Aortic smooth muscle cell (primary cell): Measurements from ENCODE around the gene SCUBE2. TPM values are rescaled to one million over a fixed set of nuclear protein-coding genes. Genes with fewer than 3 reads are reported as not detected.

Experiments used
- total RNA-seq: library from RNA; depleted of rRNA; stranded (reverse); fragments of >200 nt; gene quantifications from 2 replicates; pipeline ENCODE4 v1.2.3, GENCODE V29; 2014

SCUBE2 gene
- 1.5 and 5.5 TPM in 2 replicates for total RNA-seq

GRCh38 chr11:9091044-9091922, at the start of gene SCUBE2:
TSS of gene SCUBE2 (minus strand) at chr11:9091599. CDS start at chr11:9091528, 71 bp downstream.

GRCh38 chr11:9003573-9004182, 87.7 kb downstream of the SCUBE2 start, which contains the start of gene NRIP3:
TSS of gene NRIP3 (minus strand) at chr11:9004001. CDS start at chr11:9003935, 66 bp downstream.

Other genes starting within 250 kb of the SCUBE2 start
- 37.7 and 41.3 TPM in 2 replicates for gene AKIP1, start 180.4 kb downstream of the SCUBE2 start, total RNA-seq
- not detected in 2 replicates for gene C11orf16, start 158.7 kb downstream of the SCUBE2 start, total RNA-seq
- not detected in 2 replicates for gene ASCL3, start 148.6 kb downstream of the SCUBE2 start, total RNA-seq
- 49.2 and 53.2 TPM in 2 replicates for gene TMEM9B, start 127.2 kb downstream of the SCUBE2 start, total RNA-seq
- 15.2 and 18.0 TPM in 2 replicates for gene NRIP3, start 87.6 kb downstream of the SCUBE2 start, total RNA-seq
- 203 and 232 TPM in 2 replicates for gene DENND5A, start 173.8 kb upstream of the SCUBE2 start, total RNA-seq
- 64.3 and 75.4 TPM in 2 replicates for gene TMEM41B, start 223.0 kb upstream of the SCUBE2 start, total RNA-seq